ENCODE measurements around the gene SHFL. TPM values are rescaled to one million over a fixed set of nuclear protein-coding genes. Genes with fewer than 3 reads are reported as not detected.
A peak's percentile ranks its signal among the peaks of the same experiment; 100 is the strongest.

Gene SHFL
- total RNA-seq, 1 experiment from 2014 or later = 17.2 TPM

- Histone ChIP-seq H3K4me2 (ENCODE audit: low read length) (no peak overlapping the region), H3F3A (ENCODE audit: low read length, unreplicated experiment) (peaks cover 20% of the 10 kb centered on the region), H3K9me2 (replicated peaks; ENCODE audit: low read length) (no peaks in the 10 kb centered on the region), H3K4me3 (ENCODE audit: low read length) (no peak overlapping the region), H3K4me1 (ENCODE audit: insufficient read depth, low read length) (peaks cover 12% of the 10 kb centered on the region), H3K36me3 (ENCODE audit: low read depth, low read length) (peaks cover 44% of the 10 kb centered on the region), H4K20me1 (ENCODE audit: low read length) (0 out of 2 replicates have a peak, but pooled peaks cover 14% of the 10 kb centered on the region), H3K9me3 (ENCODE audit: low read length) (no peaks in the 10 kb centered on the region), H3K27ac (ENCODE audit: low read length) (no peak overlapping the region), H3K79me2 (ENCODE audit: low read length) (peaks cover 40% of the 10 kb centered on the region), H2AFZ (ENCODE audit: low read length) (no peak overlapping the region), H3K9ac (ENCODE audit: low read length) (no peak overlapping the region), H3K27me3 (ENCODE audit: low read length) (no peaks in the 10 kb centered on the region)
- TF ChIP-seq EZH2phosphoT487 (IDR thresholded peaks at IDR 0.05; ENCODE audit: borderline replicate concordance, low read length) (no peak), CTCF (conservative IDR thresholded peaks at IDR 0.05; ENCODE audit: low read depth, low read length) (no peak), EZH2 (IDR thresholded peaks at IDR 0.05; ENCODE audit: low read length, unreplicated experiment) (no peak)
- POLR2A ChIA-PET (ENCODE audit: unreplicated experiment) = interaction anchor here (0.6 kb wide), 1 partner anchor 141 kb away, joined by 4 read pairs; no protein-coding TSS in a partner anchor
- intact Hi-C loops (cut with micrococcal nuclease) = no loop called here
- CTCF ChIA-PET = no interaction called here
- DNase-seq = no peak
- ATAC-seq = no peak
- no TSS peak for BruUV-seq (replicated peaks)
Observed at GRCh38 chr19:10109528-10109927, 23.4 kb downstream of the SHFL start.

- Histone ChIP-seq H3K4me3 (ENCODE audit: low read length) (no peak overlapping the region), H3K9me3 (ENCODE audit: low read length) (no peaks in the 10 kb centered on the region), H3K4me1 (ENCODE audit: insufficient read depth, low read length) (peaks cover 12% of the 10 kb centered on the region), H3K4me2 (ENCODE audit: low read length) (no peak overlapping the region), H3K36me3 (ENCODE audit: low read depth, low read length) (peaks cover 44% of the 10 kb centered on the region), H3F3A (ENCODE audit: low read length, unreplicated experiment) (peaks cover 20% of the 10 kb centered on the region), H4K20me1 (ENCODE audit: low read length) (0 out of 2 replicates have a peak, but pooled peaks cover 14% of the 10 kb centered on the region), H3K9ac (ENCODE audit: low read length) (no peak overlapping the region), H2AFZ (ENCODE audit: low read length) (no peak overlapping the region), H3K27me3 (ENCODE audit: low read length) (no peaks in the 10 kb centered on the region), H3K79me2 (ENCODE audit: low read length) (peaks cover 40% of the 10 kb centered on the region), H3K9me2 (replicated peaks; ENCODE audit: low read length) (no peaks in the 10 kb centered on the region), H3K27ac (ENCODE audit: low read length) (no peak overlapping the region)
- ATAC-seq (no peak), DNase-seq (no peak)
- BruUV-seq (replicated peaks) = TSS peak; percentile 0
- ChIA-PET CTCF (no interaction called here), POLR2A (ENCODE audit: unreplicated experiment) (interaction anchor here (0.6 kb wide), 1 partner anchor 140 kb away, joined by 4 read pairs; no protein-coding TSS in a partner anchor)
- no peak for TF ChIP-seq EZH2phosphoT487 (IDR thresholded peaks at IDR 0.05; ENCODE audit: borderline replicate concordance, low read length)
- TF ChIP-seq CTCF (conservative IDR thresholded peaks at IDR 0.05; ENCODE audit: low read depth, low read length) = no peak
- no peak for TF ChIP-seq EZH2 (IDR thresholded peaks at IDR 0.05; ENCODE audit: low read length, unreplicated experiment)
- intact Hi-C loops (cut with micrococcal nuclease) = no loop called here
Observed at GRCh38 chr19:10110076-10110971, 24.2 kb downstream of the SHFL start.

GRCh38 chr19:10110972-10111317, 24.8 kb downstream of the SHFL start:
- CTCF ChIA-PET = no interaction called here
- POLR2A ChIA-PET (ENCODE audit: unreplicated experiment) = no interaction called here
- Histone ChIP-seq H3K27ac (ENCODE audit: low read length) (no peak overlapping the region), H3K9ac (ENCODE audit: low read length) (no peak overlapping the region), H3K9me2 (replicated peaks; ENCODE audit: low read length) (no peaks in the 10 kb centered on the region), H3K27me3 (ENCODE audit: low read length) (no peaks in the 10 kb centered on the region), H3K4me3 (ENCODE audit: low read length) (no peak overlapping the region), H3K4me2 (ENCODE audit: low read length) (no peak overlapping the region), H3F3A (ENCODE audit: low read length, unreplicated experiment) (peaks cover 20% of the 10 kb centered on the region), H3K36me3 (ENCODE audit: low read depth, low read length) (peaks cover 47% of the 10 kb centered on the region), H3K9me3 (ENCODE audit: low read length) (no peaks in the 10 kb centered on the region), H3K4me1 (ENCODE audit: insufficient read depth, low read length) (peaks cover 12% of the 10 kb centered on the region), H2AFZ (ENCODE audit: low read length) (no peak overlapping the region), H4K20me1 (ENCODE audit: low read length) (0 out of 2 replicates have a peak, but pooled peaks cover 14% of the 10 kb centered on the region), H3K79me2 (ENCODE audit: low read length) (peaks cover 37% of the 10 kb centered on the region)
- TF ChIP-seq EZH2phosphoT487 (IDR thresholded peaks at IDR 0.05; ENCODE audit: borderline replicate concordance, low read length) = no peak
- no peak for TF ChIP-seq CTCF (conservative IDR thresholded peaks at IDR 0.05; ENCODE audit: low read depth, low read length)
- BruUV-seq (replicated peaks) = no TSS peak
- DNase-seq (no peak), ATAC-seq (no peak)
- intact Hi-C loops (cut with micrococcal nuclease) = no loop called here
